ENCODE data around the gene TMPRSS7.

The TMPRSS7 gene

DNA sequence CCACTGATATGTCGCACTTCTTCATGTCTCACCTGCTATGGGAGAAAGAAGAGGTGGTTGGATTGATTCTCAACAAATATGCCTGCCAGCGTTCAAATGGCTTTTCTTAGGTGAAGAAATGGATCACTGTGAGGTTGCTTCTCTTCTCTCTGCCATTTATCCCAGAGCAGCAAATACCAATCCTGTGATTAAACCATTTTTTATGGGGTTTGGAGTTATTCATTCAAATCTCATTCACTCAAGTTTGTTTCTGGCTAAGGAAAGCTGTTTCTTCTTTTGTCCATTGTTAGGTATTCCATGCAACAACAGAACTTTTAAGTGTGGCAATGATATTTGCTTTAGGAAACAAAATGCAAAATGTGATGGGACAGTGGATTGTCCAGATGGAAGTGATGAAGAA lies 39.5 kb downstream of the TMPRSS7 start:
- DNase-seq = no peak

DNA sequence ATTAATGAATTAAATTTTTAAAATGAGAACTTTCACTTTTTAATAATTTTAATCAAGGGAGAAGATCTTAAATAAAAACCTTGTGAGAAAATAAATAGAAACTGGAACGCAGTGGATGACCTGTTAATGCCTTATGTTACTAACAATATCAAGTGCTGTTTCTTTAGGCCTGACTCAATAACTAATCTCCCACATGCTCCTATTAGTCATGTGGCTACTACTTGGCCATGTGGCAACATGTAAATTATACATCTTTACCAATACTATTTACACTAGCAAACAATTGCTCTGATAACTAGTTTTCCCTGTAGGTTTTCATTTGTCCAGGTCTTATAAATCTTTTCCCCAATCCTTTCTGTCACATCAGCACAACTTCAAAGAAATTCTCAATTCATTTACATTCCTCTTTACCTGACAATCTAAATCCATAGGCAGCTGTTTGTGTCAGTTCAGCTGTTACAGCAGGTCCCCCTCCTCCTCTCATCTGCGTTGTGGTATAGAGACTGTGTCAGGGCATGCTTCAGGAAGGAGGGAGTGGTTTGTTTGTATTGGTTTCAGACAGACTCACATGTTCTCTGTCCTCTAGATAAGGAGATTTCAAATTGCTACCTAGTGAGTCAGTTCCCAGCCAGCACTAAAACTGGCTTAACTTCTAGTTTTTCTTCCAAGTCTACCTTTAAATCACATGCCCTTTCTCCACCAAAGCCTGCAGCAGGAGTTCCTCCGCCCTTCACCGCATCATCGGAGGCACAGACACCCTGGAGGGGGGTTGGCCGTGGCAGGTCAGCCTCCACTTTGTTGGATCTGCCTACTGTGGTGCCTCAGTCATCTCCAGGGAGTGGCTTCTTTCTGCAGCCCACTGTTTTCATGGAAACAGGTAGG lies 40.3 kb downstream of the TMPRSS7 start:
- DNase-seq = peak; percentile 73

DNA sequence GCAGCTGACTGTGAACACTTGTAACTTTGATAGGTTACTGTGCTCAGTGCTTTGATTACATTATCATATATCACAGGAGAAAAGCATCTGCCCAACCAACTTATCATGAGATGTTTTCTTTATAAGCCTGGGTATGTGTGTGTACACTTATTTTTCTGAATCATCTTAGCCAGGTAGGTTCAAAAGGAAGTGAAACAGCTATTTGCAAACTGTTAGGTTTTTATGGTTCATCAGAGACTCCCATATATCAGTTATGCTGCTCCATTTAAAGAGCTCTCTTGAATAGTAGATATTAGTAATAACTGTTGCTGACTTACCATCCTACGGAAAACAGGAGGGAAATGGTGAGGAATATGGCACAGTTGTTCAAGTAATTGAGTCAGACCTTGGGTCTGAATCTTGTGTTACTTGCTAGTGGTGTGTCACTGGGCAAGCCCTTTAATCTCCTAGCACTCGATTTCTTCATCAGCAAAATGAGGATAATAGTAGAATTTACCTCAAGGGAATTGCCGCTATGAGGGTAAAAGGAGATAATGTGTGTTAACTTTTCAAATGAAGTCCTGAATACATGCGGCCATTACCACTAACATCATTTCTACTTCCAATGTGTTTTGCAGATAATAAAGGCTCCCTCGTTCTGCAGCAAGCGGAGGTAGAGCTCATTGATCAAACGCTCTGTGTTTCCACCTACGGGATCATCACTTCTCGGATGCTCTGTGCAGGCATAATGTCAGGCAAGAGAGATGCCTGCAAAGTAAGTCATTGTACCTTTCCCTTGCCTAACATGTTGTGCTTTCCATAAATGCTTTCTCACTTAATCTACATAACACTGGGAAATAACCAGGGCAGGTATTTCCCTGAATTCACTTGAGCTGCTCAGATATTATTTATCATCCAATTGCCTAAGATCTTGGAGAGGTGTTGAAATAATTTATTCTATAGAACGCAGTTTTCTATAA lies 43.9 kb downstream of the TMPRSS7 start:
- no peak for DNase-seq

DNA sequence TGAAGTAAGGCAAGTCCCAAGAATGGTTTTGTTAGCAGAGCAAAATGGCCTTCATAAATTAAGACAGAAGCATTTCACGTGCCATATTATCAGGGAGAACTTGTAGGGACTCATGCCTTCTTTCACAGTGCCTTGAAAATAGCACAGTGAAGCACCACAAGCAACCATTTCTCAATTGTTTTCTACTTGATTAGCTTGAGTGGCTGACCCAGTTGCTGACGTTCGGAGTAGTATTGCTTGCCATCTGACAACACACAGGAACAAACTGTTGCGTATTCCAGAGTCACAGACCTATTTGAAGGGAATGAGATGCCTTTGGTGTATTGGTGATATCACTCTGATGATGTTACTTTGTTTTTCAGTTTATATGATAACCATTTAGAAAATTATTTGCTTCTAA lies 48.7 kb downstream of the TMPRSS7 start:
- DNase-seq = no peak

DNA sequence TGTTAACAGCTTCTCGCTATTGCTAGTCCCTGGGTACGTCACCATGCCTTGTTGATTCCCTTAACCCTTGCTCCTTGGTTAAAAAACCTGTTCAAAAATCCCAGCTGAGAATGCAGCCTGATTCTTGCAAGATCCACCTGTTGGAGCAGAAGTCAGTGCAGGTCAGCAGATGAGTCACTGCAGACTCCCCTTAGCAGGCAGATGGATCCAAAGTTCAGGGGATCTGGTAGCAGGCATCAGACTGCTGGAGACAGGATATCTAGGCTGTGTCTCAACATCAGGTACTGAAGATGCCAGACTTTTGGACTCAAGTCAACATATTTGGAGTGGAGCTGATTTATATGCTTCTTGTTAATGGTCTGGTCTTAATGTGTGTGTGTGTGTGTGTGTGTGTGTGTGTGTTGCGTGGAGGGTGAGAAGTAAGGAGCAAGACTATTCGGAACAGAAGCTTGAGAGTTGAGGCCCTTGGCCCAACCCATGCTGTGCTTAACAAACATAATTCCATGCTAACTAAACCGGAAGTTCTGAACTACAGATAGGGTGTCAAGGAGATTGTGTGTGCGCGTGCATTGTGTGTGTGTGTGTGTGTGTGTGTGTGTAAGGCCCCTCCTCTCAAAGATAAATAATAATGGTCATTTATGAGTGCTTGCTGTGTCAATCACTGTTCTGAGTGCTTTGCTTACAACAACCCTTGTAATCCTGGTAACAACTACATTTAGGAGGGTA lies 50.6 kb downstream of the TMPRSS7 start:
- peak; percentile 29 for DNase-seq

DNA sequence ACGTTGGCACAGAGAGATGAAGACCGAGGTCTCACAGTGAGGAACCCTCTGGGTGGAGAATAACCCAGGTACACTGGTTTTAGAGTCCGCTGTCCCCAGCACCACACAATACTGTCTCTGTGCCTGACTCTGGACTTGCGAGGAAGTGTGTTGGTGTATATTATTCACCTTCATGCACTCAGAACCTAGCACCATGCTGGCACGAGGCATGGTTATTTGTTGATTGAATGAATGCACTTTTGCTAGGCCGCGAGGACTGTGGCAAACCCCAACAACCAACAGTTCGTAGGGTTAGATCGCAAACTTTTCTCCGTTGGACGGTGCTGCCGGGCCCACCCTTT lies 51.2 kb downstream of the TMPRSS7 start:
- DNase-seq = no peak

DNA sequence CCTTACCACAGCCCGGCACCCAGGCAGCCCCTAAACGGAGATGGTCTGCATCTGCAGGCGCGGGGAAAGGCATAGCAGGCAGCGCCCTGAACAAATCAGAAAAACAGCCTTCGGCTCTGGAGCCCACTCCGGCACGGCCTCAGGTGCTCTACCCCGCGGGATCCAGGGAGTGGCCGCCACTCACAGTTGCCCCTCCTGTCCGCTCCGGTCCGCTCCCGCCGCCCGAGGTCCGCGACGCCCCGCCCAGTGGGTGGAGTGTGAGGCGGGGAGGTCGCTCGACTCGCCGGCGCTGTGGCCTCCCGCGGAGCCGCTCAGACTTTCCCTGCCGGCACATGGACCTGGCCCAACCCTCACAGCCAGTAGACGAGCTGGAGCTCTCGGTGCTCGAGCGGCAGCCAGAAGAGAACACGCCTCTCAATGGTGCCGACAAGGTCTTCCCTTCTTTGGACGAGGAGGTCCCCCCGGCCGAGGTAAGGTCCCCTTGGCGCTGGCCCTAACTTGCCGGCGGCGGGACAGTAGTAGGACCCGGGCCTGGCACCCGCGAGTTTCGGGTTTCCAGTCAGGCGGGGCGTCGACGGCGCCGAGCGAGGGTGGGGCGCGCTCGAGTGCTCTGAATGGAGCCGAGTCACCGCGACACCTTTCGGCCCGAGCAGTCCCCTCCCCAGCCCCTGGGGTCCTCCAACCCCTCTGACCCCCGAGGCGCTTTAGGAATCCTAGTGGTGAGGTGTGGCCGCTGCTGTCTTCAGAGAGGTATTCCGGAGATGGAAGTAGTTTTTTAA lies 51.7 kb downstream of the TMPRSS7 start, which contains the start of gene C3orf52:
TSS of gene C3orf52 (plus strand) at position 314 of the 779 bp plus-strand sequence. CDS start at position 333, 19 bp downstream.
- peak; percentile 91 for DNase-seq

DNA sequence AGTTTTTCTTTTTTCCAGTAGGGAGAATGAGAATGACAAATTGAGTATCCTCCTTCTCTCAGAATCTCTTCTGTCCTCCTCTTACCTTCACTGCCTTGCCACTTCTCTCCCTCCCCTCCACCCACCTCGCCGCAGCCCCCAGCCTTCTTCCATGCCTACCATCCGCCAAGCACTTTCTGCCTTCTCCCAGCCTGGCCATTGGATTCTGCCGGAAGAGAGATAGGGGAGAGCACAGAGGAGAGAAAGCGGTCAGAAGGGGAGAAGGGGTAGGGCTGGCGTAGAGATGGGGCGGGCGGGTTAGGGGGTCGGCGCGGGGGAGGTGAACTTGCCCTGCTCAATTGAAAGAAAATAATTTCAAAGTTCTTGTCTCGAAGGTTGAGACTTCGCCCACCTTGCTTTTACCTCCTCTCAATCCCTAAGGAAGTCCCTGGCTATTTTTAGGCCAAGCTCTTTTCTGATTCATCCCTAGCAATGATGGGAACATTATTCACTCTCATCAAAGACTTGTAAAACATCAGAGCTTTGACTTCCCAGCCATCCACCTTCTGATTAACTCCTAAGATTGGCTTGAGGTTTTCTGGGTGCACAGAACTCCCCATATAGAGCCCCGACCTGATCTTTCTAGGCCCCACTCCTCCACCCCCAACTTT lies 52.5 kb downstream of the TMPRSS7 start:
- peak; percentile 28 for DNase-seq

DNA sequence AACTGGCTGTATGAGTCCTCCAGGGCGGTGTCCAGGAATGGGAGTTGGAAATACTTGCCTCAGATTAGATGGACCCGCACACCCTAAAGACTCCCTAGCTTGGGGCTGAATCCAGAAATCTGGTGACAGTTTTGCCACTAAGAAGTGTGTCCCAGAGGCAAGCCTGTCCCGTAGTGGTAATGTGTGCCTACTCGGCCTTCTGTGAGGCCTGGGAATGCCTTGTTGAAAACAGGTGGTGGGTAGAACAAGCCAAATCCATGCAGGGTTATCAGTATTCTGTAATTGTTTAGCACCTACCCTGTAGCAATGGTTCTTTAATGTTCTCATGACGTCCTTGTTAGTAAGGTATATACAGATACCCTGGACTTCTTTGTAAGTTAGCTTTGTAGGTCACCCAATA lies 53.2 kb downstream of the TMPRSS7 start:
- no peak for DNase-seq

DNA sequence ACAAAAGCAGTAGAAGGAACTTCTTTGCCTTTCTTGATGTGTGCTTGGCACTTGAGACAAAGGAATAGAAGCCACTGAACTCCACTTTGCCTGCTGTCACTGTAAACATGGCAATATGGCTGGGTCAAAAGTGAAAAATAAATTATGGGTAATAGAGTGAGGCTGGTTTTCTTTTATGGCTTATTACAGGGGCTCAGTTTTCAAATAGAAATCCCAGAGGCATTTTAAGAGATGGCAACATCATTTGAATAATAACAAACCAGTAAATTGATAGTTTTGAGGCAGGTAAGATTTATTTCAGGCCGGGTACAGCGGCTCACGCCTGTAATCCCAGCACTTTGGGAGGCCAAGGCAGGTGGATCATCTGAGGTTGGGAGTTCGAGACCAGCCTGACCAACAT lies 54.4 kb downstream of the TMPRSS7 start:
- DNase-seq = peak; percentile 82

DNA sequence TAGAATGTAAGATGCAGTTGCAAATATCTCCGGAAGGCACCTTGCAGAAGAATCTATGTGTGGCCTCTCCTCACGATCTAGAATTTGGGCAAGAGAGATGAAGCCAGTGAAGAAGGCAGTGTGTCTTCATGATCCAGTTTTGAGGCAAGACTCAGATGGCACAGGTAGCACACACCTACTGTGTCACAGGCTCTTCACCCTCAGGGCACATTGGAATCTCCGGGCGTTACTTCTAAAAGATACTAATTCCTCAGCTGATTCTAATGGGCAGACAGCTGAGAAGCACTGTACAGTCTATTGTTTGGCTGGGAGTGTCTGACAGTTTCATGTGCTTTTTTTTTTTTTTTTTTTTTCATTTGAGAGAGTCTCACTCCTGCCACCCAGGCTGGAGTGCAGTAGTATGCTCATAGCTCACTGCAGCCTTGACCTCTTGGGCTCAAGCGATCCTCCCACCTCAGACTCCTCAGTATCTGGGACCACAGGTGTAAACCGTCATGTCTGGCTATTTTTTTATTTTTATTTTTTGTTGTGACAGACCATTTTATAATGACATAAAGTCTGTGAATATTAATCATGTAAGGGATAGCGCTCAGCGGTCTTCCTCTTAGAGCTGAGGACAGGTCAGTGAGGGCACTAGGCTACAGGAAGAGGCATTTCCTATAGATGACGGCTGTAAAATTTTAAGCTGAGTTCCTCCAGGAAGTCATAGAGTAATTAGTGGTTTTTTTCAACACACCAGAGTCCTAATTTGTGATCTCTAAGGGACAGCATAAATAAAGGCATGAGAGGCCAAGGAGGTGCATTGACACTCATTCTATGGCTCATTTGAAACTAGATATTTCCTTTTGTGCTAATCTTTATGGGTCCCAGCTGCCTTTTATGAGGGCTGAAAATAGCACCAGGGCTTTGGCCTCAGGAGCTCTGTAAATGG lies 55.7 kb downstream of the TMPRSS7 start:
- peak; percentile 80 for DNase-seq

DNA sequence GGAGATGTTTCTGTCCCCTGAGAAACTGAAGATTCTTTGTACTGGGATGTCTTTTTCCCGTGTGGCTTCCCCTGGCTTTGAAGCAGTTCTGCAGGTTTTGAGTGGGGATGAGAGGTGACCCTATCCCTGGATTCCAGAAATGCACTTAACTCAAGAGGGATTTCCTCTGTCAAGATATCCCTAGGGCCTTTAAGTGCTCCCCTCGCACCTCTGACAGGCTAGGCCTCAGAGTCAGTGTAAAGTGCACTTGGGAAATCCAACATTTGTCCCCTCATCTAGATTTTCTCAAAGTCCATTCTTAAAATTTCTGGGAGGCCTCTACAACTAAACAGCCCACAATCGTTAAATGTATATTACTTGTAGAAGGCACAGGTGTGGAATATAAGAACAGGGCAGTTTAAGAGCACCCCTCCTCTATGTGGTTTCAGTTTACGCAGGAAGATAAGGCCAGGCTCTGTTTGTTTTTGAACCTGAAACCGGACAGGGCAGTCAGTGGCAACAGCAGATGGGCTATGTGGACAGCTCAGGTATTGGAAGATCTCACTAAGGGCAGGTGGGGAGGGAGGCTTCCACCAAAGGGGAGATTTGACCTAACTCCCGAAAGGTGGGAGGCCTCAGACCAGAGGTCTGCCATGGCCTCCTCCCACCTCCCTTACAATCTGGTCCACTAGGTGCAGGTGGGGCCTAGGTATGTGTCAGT lies 56.5 kb downstream of the TMPRSS7 start:
- peak; percentile 45 for DNase-seq

DNA sequence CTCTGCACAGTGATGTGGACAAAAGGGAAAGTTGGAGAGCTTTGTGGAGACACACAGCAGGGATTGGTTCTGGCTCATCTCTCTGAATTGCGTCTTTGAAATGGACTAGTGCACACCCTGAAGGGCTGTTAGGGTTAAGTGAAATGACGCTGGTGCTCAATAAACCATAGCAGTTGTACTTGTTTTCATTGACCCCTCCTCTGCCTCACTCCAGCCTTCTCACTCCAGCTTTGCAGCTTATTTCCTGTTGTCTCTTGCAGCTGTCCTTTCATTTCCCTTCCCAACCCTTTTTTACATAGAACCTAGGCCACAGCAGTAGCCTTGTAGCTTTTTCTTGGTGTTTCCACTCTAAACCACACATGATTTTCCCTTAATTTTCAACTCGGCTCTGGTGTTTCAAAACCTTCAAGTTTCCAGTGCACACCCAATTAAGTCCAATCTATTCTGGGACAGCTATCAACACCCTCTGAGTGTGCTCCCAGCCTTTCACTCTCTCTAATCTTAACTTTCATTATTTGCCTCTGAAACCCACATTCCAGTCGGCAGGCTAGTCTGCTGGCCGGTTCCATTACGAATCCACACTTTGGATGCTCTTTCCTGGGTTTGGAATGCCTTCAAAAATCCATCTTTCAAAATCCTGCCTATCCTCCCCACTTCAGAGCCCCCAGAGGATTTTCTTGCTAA lies 58.1 kb downstream of the TMPRSS7 start:
- peak; percentile 29 for DNase-seq

DNA sequence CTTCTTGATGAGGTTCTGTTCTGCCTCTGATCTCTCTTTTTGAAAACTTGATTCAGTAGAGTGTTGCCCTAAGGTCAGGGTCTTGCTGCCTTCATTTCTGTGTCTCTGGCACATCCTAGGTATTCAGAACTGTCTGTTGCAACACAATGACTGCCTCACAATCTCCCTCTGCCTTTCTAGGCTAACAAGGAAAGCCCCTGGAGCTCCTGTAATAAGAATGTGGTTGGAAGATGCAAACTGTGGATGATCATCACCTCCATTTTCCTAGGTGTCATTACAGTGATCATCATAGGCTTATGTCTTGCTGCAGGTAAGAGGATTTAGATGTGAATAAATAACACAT lies 58.6 kb downstream of the TMPRSS7 start:
- DNase-seq = no peak

DNA sequence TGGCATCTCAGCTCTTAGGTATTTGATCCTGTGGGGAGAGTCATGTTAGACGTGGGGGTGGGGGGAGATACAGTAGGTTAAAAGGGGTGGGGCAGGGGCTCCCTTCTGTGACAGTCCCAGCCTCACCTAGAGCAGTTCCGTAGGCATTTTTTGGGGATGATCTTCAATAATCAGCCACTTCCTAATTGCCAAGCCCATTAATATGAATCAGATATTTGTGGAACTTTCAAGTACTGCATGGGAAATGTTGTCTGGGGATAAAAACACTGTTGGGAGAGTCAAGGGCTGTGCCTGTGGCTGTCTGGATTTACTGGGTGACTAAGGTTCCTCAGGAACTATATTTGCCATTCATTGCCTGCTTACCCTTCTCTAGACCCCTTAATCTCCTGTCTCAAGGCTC lies 61.2 kb downstream of the TMPRSS7 start:
- no peak for DNase-seq

DNA sequence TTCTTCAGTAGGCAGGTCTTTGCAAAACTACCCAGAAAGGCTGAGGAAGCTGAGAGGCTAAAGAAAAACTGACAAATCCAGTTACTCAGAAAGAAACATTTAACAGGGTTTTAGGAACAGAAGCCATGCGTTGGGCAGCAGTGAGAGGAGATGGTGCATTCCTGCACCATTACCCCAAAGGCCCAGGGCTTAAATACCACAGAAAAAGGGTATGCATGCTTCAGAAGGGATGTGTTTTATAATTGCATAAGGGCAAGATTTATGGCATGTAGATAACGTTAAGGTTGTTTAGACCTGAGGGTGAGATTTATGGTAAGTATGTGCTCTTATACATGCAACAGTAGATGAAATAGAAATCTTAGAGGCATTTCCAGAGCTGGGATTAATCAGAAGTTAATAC lies 61.6 kb downstream of the TMPRSS7 start:
- no peak for DNase-seq

DNA sequence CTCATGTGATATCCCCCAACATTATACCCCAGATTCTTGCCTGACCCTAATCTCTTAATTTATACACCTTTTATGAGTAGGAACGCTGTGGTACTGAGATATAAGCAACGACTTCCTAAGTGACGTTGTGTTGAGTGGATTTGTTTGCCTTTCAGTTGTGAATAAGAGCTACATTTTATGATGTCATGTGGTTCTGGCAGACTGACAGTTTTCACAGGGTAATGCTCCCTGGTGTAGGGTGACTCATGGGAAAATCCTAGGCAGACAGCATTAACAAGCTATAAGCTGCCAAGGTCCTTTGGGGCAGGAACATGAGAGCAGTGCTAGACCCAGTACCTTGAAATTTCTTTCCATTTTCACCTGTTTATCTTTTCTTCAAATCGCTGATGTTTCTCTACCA lies 62.8 kb downstream of the TMPRSS7 start:
- DNase-seq = peak; percentile 83

DNA sequence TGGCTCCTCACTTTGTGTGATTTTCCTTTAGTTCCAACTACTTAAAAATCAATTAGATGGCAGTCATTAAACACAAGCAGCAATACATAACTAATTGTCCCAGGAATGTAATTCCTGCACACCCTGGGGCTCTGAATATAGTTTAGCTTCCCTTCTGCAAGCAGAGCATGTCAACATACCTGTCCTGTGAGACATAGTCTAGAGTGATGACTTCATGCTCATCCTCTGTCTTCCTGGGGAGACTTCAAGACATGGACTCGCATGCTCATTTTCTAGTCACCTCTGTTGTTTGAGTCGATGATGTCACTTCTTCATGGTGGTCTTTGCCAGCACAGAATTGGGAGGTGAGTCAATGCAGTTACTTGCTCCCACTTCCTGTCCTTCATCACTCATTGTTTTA lies 67.4 kb downstream of the TMPRSS7 start:
- DNase-seq = peak; percentile 83

DNA sequence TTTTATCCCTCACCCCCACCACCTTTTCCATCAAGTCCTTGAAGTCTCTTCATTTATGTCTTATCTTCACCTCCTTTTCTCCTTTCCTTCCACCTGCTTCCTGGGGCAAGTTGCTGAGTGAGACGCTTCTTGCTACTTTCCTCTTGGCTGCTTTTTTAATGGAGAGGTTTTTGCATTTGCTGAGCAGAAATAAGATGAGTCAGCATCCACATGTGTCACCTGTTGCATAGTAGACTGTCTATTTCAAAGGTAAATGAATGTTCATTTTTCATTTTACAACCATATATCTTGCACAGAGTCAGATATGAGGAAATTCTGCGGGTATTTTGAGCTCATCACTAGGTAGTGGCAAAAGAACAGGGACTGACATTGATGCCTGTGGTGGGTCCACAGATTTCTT lies 70.2 kb downstream of the TMPRSS7 start:
- no peak for DNase-seq

Measured in NCI-H69 (cell line).